Nephron progenitor cell (in vitro differentiated cells): ENCODE measurements around the gene HNRNPH1.

ENCODE experiments used
- DNase-seq: peaks from one replicate; pipeline ENCODE4 v3.0.0; 2021
- H3K27ac Mint-ChIP-seq: 2 replicates; pipeline ENCODE4 v1.8.0; 2021; ENCODE audit warnings: mild to moderate bottlenecking, moderate library complexity, mixed read lengths
- H3K27me3 Mint-ChIP-seq: 2 replicates; pipeline ENCODE4 v1.8.0; 2021; ENCODE audit warnings: mild to moderate bottlenecking, low read depth, mixed read lengths; ENCODE audit not compliant: poor library complexity
- H3K36me3 Mint-ChIP-seq: 2 replicates; pipeline ENCODE4 v1.8.0; 2021; ENCODE audit warnings: low read depth, mixed read lengths
- H3K4me1 Mint-ChIP-seq: 2 replicates; pipeline ENCODE4 v1.8.0; 2021; ENCODE audit warnings: mixed read lengths
- H3K4me3 Mint-ChIP-seq: 2 replicates; pipeline ENCODE4 v1.8.0; 2021; ENCODE audit warnings: mild to moderate bottlenecking, moderate library complexity, mixed read lengths
- H3K9me3 Mint-ChIP-seq: 2 replicates; pipeline ENCODE4 v1.8.0; 2021; ENCODE audit warnings: mild to moderate bottlenecking, moderate library complexity, mixed read lengths
- CTCF ChIP-seq: fragments of 200-600 bp; sonication (generic); IDR thresholded peaks from 2 replicates; pipeline ENCODE4 v1.5.0; 2021; ENCODE audit warnings: antibody characterized with exemption

The HNRNPH1 gene

GRCh38 chr5:179613460-179614071 is 9.9 kb downstream of the HNRNPH1 start:
- DNase-seq = no peak
- Mint-ChIP-seq H3K27ac (peak overlapping the region; percentile 98), H3K9me3 (no peaks in the 10 kb centered on the region), H3K4me1 (peaks cover 78% of the 10 kb centered on the region), H3K36me3 (peaks cover 84% of the 10 kb centered on the region), H3K4me3 (no peak overlapping the region), H3K27me3 (peaks cover 2% of the 10 kb centered on the region)
- TF ChIP-seq CTCF = no peak

GRCh38 chr5:179612577-179613459 is 10.7 kb downstream of the HNRNPH1 start:
- peaks cover 79% of the 10 kb centered on the region for H3K36me3 Mint-ChIP-seq

GRCh38 chr5:179610903-179611265 is 12.6 kb downstream of the HNRNPH1 start:
- Mint-ChIP-seq H3K27me3 (peaks cover 2% of the 10 kb centered on the region), H3K4me1 (peaks cover 60% of the 10 kb centered on the region), H3K27ac (peak overlapping the region; percentile 97), H3K36me3 (peaks cover 68% of the 10 kb centered on the region), H3K9me3 (no peaks in the 10 kb centered on the region), H3K4me3 (no peak overlapping the region)
- no peak for DNase-seq
- TF ChIP-seq CTCF = no peak

More at GRCh38 chr5:179612577-179613459, 10.7 kb downstream of the HNRNPH1 start:
- H3K27me3 Mint-ChIP-seq = peaks cover 2% of the 10 kb centered on the region
- H3K9me3 Mint-ChIP-seq = no peaks in the 10 kb centered on the region
- no peak for DNase-seq
- H3K4me1 Mint-ChIP-seq = peaks cover 73% of the 10 kb centered on the region
- peak overlapping the region; percentile 17 for H3K4me3 Mint-ChIP-seq
- TF ChIP-seq CTCF = no peak
- peak overlapping the region; percentile 98 for H3K27ac Mint-ChIP-seq

- H3K4me1 Mint-ChIP-seq = peaks cover 61% of the 10 kb centered on the region
- H3K9me3 Mint-ChIP-seq = no peaks in the 10 kb centered on the region
- H3K27me3 Mint-ChIP-seq = peaks cover 2% of the 10 kb centered on the region
- H3K4me3 Mint-ChIP-seq = no peak overlapping the region
- peaks cover 68% of the 10 kb centered on the region for H3K36me3 Mint-ChIP-seq
- DNase-seq = no peak
- peak overlapping the region; percentile 97 for H3K27ac Mint-ChIP-seq
- TF ChIP-seq CTCF = no peak
Measured at GRCh38 chr5:179610109-179610902, 13.2 kb downstream of the HNRNPH1 start.

GRCh38 chr5:179609834-179610108 is 13.7 kb downstream of the HNRNPH1 start:
- H3K27me3 Mint-ChIP-seq = peaks cover 5% of the 10 kb centered on the region
- peaks cover 59% of the 10 kb centered on the region for H3K4me1 Mint-ChIP-seq
- TF ChIP-seq CTCF = no peak
- no peaks in the 10 kb centered on the region for H3K9me3 Mint-ChIP-seq
- H3K4me3 Mint-ChIP-seq = no peak overlapping the region
- peaks cover 65% of the 10 kb centered on the region for H3K36me3 Mint-ChIP-seq
- peak overlapping the region; percentile 97 for H3K27ac Mint-ChIP-seq
- DNase-seq = no peak
